GM19035 (cell line): Measurements from ENCODE around the gene MSS51.

Experiments
- ATAC-seq: cut with Tn5 transposase; IDR thresholded peaks from one replicate; pipeline ENCODE4 v1.9.1; 2021; ENCODE audit not compliant: unreplicated experiment

Gene MSS51

DNA sequence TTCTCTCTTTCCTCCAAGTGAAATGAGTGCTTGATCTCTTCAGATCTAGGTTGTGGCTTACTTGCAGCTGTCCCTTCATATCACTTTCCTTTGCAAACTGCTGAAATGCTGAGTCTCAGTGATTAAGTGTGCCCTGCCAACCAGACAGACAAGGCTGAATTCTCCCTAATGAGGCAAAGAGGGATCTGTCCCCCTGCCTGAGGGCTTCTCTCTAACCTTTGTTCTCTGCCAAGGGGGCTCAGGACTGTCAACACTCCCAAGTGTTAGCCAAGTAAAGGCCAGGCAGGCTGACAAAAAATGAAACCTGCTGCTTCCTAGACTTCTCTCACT lies at the start of gene MSS51:
Gene MSS51, minus strand, starts transcription at position 24 of the 330 bp plus-strand sequence. CDS start 5,277 bp downstream, outside the sequence.
- no peak for ATAC-seq

- no peak for ATAC-seq
These were observed 46.8 kb upstream of the MSS51 start for GRCh38 chr10:73480158-73480557.

DNA sequence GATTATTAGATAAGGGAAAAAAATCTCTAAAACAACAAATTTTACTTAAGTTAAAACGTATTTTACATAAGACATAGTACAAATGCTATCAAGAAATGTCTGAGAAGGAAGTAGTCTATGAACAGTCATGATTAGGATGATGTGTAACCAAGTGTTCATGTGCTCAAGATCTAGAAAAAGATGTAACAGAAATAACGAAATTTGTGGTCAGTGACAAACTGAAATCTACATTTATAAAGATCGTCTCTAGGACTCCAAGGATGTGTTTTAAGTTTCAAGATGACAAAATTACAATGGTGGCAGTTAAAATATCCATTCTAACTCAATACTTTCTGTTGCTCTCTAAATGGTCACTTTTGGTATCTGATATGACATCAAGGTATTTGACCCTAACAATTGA lies 45.3 kb upstream of the MSS51 start:
- no peak for ATAC-seq

- ATAC-seq: no peak
These were observed 37.9 kb upstream of the MSS51 start for GRCh38 chr10:73471226-73471625.

DNA sequence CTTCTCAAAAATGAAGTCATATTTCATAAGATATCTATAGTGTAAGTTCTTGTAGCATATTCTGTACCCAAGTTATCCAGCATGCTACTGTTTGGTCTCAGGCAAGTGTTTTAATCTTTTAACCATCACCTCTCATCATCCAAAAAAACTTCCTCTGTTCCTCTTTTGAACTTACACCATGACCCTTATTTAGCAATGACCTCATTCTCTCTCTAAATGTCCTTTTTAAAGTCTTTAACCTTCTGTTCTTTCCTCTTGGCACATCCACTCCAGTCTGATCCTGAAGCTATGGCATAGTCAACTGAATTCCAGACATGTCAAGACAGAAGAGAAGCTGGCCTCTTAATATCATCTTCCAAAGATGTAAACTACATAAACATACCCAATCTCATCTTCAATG lies 36.2 kb upstream of the MSS51 start:
- no peak for ATAC-seq

- no peak for ATAC-seq
These were observed 33.8 kb upstream of the MSS51 start for GRCh38 chr10:73467206-73467605.

GRCh38 chr10:73465978-73466726 lies 32.8 kb upstream of the MSS51 start:
- ATAC-seq: no peak

DNA sequence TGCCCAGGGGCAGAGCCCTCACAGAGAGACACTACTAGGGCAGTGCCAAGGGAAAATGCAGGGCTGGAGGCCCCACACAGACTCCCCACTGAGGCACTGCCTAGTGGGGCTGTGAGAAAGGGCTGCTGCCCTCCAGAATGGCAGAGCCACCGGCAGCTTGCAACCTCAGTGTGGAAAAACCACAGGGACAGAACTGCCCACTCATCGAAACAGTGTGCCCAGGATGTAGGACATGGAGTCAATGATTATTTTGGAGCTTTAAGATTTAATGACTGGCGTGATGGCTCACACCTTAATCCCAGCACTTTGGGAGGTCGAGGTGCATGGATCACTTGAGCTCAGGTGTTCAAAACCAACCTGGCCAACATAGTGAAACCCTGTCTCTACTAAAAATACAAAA lies 27.5 kb upstream of the MSS51 start:
- ATAC-seq: no peak

DNA sequence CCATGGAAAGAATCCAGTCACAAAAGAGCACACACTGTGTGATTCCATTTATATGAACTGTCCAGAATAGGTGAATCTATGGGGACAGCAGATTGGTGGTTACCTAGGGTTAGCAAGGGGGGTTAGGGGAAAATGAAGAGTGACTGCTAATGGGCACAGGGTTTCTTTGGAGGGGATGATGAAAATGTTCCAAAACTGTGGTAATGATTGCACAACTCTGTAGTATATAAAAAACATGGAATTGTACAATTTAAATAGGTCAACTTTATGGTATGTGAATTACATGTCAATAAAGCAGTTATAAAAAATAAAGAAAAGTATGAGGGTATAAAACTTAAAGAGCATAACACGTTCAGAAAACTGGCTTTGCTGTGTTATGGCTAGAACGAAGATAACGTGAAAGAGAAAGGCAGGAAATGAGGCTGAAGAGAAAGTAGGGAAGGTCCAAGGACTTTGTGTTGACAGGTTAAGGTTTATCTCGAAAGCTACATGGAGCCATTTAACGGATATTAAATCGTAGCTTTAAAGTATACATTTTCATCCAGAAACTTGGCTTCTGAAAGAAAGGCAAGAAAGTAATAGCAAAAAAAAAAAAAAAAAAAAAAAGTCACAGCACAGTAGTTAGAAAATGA lies 26.4 kb upstream of the MSS51 start:
- ATAC-seq: no peak

DNA sequence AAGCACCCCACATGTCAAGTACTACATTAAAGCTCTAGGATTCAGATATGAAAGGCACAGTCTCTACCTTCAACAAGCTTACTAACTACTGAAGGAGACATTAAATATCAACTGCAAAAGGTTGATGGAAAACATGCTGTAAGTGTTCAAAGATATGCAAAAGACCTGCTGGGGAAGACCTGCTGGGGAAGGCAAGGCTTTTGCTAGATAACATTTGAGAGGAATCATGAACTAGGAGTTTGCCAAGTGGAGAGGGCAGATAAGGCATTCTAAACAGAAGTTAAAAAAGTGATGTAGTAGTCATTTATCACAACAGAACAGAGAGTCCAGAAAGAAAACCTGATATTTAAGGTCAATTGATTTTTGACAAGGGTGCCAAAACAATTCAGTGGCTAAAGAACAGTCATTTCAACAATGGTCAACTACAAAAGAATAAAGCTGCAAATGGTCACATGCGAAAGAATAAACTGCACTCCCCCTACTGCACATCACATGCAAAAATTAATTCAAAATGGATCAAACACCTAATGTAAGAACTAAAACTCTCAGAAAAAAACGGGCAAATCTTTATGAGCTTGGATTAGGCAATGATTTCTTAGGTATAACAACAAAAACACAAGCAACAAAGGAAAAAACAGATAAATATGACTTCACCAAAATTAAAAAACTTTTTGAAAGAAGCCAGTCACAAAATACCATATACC lies 23.0 kb upstream of the MSS51 start:
- no peak for ATAC-seq

DNA sequence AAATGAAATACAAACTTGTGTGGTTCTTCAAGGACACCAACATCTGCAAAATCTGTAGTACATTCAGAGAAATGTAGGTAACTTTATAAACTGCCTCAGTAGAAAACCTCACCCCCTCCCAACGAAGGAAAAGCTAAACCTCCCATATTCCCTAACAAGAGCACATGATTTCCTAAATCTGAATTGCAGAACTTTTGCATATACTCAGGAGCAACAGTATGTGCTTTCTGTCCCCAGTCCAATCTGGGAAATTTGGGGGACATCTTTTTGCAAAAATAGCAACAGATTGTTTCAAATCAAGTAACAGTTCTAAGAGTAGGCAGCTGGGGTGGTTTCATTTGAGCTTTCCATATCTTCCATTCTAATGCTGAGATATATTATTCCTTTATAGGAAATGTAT lies 15.8 kb upstream of the MSS51 start:
- ATAC-seq: no peak

DNA sequence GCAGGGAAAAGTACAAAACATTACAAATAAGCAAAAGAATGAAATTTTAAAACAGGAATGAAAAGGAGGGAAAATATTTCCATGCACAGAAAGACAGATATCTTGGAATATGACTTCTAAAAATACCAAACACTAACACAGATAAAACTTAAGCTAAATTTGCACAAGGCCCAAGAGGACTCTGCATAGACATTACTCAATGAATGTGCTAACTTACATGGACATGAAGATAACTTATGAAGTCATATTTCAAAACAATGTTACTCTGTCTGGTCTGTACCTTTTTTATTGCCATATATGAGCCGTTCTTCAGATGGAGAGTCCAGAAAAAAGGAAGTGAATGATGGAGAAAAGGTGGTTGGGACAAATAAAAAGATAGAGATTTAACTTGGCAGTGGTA lies 15.0 kb upstream of the MSS51 start:
- no peak for ATAC-seq

- no peak for ATAC-seq
These were observed 13.6 kb upstream of the MSS51 start for GRCh38 chr10:73446926-73447325.

DNA sequence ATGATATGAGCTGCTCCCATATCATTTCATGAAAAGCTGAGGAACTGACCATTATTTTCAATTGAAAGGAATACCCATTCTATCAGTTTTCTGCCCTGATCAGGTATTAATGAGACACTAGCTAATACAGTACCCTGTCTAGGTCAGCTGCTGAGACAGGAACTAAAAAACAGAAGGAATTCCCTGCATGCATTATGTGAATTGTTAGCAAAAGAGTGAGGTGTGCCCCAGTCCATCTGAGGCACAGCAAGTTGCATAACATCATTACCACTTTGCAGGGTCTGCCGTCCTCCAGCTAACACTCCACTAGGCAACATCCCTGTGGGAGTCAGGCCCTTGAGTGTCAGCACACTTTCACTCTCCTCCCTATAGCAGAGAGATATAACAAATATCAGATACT lies 11.1 kb upstream of the MSS51 start:
- no peak for ATAC-seq

DNA sequence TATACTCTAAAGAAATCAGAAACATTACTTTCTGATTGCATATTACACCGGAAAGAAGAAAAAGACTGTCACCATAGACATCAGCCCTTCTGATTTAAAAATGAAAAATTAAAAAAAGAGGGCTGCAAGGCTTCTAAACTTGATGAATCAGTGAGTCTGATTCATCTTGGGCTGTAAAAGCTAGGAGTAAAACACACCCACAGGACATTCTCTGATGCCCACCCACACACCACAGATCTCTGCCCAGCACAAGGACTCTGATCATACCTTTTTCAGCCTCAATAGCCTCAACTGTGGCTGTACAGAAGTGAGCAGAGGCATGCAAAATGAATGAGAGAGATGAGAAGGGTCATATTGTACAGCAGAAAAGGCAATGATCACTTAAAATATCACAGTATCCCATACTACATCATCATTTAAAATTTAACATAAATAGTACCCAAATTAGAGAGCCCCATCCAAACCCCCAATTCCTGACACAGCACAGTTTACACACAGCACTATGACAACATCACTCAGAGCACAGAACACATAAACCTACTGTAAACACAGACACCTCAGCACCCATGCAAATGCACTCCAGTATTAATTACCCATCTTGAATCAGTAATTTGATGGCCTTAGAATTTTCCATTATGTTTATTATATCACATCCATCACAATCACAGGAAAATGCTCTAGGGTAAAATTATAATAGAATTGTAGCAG lies 6.4 kb upstream of the MSS51 start:
- ATAC-seq: no peak

DNA sequence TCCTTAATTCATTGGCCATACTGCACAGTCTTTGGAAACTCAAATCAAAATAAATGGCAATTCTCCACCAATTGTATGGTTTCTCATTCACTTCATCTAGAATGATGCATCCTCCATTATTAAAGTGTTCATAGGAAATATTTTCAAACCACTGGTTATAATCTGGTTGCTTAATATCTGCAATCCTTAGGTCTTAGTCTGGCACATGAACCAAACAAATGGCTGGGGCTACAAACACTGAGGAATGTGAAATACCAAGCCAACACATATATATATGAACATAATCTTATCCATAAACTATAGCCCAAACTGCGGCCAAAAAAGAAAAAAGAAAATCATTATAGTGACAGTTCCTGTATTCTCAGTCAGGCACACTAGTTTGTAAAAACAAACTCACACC lies 5.7 kb upstream of the MSS51 start:
- ATAC-seq: no peak

DNA sequence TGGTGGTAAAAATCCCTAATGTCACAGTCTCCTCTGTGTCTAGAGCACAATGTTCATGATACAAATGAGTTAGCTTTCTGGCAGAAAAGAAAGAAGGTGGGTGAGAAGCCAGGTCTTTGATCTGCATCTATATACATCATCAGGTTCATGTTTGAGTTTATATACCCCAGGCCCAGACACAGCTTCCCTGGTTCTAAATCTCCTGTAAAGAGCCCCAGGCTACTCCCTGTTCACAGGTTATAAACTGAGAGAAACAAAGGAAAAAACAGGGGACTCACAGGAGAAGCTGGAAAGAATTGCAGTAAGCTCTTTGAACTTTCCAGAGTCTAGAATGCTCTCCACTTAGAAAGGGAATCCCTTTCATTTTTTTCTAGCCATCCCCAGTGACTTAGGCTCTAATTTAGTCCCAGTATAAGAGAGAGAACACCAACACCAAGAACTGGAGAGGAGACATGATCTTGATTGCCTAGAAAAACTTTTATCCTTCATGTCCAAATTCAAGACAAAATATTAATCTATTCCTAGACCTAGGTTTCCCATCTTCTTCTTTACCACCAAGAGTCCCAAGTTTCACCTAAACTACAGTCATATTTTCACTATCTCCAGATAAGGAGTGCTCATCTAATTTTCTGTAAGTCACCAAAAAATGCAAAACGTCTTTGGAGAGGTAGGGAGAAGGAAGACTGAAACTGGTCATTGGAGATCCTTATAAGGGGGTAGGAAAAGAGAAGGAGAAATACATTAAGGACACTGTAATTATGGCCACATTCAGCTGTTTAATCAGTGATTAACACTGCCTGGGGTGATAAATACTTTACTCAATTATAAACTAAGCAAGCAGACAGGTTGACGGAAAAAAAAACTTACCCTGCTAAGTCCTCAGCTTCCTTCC lies 469 bp downstream of the MSS51 start:
- ATAC-seq: no peak

DNA sequence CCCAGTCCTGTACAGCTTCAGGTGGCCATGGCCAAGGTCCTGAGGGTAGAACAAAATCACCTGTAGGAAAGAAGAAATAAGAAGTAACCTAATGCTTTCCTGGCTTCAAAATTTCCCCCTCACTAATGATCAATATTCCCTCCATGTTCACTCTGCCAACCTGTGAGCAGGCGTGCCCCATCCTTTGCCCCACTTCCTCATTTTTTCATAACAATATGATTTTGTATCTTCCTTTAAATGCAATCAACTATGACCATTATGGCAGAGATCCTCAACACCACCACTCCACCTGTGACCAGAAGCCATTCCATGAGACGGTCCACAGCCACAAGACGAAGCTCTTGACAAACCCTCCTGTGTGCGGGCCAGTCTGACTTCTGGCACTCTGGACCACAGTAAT lies 7.0 kb downstream of the MSS51 start:
- ATAC-seq: no peak

DNA sequence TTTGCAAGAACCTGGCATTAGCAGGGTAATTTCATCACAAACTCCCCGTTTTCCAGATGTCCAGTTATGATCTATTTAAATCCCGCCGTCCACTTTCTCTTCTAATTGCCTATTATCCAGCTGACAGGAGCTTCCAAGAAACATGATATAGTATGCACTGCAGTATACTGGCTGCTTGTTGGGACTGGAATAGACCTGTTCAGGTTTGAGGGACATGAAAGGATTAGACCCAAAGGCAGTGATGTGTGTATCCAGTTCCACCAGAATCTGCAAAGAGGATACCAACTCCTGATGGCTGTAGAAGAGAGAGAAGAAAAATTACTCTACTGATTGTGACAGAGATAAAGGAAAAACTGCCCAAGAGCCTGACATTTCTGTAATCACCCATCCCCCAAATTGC lies 8.9 kb downstream of the MSS51 start:
- ATAC-seq: no peak

DNA sequence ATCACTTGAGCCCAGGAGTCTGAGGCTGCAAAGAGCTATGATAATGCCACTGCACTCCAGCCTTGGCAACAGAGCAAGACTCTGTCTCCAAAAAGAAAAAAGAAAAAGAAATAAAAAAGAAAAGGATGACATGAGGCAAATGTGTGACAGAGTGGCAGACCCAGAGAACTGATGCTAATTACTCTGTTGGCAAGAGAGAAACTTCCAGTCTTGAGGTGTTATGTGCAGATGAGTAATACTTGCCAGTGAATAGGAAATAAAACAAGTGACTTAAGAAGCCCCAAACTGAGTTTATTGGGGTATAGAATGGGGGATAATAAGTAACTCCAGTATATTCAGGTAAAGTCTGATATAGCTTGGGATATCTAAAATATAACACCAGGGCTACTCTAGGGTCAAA lies 10.1 kb downstream of the MSS51 start:
- ATAC-seq: no peak

DNA sequence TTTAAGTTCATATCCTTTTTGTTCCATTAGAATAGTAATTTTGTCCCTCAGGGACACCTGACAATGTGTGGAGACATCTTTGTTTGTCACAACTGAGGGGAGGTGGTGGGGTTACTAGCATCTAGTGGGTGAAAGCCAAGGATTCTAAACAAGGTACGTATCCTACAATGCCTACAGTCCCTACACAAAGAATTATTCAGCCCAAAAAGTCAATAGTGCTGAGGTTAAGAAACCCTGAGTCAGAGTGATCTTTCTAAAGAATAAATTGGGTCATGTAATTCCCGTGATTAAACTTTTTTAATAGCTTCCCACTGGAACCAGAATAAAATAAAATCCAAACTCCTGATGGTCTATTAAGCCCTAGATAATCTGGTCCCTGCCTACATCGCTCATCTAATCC lies 16.8 kb downstream of the MSS51 start:
- ATAC-seq: no peak
